HL-60 (cell line): ENCODE data around the gene ANKH.
A peak's percentile ranks its signal among the peaks of the same experiment; 100 is the strongest.

Experiments
- DNase-seq, 2 experiments: peaks; one replicate each; pipeline ENCODE4 v3.0.0-alpha.2; 2010 to 2020; ENCODE audit warnings: low read depth in 1 of 2, low spot score in 1 of 2
- H3K27ac ChIP-seq: fragments of 250-450 bp; sonication (Bioruptor Pico); replicated peaks from 2 replicates; pipeline ENCODE4 v1.5.1; 2020; ENCODE audit warnings: mild to moderate bottlenecking, moderate library complexity
- H3K27me3 ChIP-seq: fragments of 250-450 bp; sonication (Bioruptor Pico); 2 replicates; pipeline ENCODE4 v1.5.1; 2021; ENCODE audit warnings: mild to moderate bottlenecking, moderate library complexity; ENCODE audit not compliant: insufficient read depth, poor library complexity, severe bottlenecking
- H3K4me3 ChIP-seq: replicated peaks from 2 replicates; pipeline ENCODE4 v1.5.1; 2011; ENCODE audit warnings: mild to moderate bottlenecking, control low read depth, low read length; ENCODE audit not compliant: insufficient read depth
- GABPA ChIP-seq: IDR thresholded peaks from 2 replicates; pipeline ENCODE4 v1.6.1; 2012; ENCODE audit warnings: low read depth
- POLR2AphosphoS5 ChIP-seq: IDR thresholded peaks from 2 replicates; pipeline ENCODE4 v1.6.1; 2012; ENCODE audit warnings: low read depth
- SPI1 ChIP-seq: IDR thresholded peaks from 2 replicates; pipeline ENCODE4 v1.6.1; 2012; ENCODE audit warnings: low read depth, mild to moderate bottlenecking, borderline replicate concordance
- TF ChIP-seq, protein P1 (sequence below): IDR thresholded peaks from one replicate; pipeline ENCODE4 v1.5.1; 2011; ENCODE audit warnings: low read length, control low read depth, inconsistent platforms; ENCODE audit not compliant: insufficient read depth
- TF ChIP-seq, protein P2 (sequence below): IDR thresholded peaks from 2 replicates; pipeline ENCODE4 v1.6.1; 2012; ENCODE audit warnings: low read depth; ENCODE audit not compliant: insufficient replicate concordance

ANKH gene

DNA sequence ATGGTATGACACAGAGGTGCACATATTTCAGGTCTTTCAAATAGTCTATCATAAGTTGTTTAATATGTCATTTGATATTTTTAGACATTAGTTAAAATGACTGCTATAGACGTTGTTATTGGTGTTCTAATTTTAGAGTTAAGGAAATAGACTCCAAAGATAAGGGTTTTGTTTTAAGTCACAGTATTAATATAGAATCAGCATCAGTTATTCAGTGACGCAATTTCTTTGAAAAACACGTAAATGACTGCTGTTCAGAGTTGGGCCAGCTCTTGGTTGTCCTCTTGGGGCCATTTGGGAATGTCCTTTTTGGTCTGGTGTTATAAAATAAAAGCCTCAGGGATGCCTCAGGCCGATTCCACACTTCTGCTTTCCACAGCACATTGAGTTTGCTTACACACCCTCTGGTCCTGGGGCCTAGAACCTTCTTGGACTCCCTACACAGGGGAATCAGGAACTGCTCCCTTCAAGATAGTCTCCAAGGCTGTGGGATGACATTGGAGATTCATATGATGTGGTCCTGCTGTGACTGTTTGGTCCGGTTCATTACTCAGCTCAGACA is 192.7 kb downstream of the ANKH start:
- TF ChIP-seq, protein P1, sequence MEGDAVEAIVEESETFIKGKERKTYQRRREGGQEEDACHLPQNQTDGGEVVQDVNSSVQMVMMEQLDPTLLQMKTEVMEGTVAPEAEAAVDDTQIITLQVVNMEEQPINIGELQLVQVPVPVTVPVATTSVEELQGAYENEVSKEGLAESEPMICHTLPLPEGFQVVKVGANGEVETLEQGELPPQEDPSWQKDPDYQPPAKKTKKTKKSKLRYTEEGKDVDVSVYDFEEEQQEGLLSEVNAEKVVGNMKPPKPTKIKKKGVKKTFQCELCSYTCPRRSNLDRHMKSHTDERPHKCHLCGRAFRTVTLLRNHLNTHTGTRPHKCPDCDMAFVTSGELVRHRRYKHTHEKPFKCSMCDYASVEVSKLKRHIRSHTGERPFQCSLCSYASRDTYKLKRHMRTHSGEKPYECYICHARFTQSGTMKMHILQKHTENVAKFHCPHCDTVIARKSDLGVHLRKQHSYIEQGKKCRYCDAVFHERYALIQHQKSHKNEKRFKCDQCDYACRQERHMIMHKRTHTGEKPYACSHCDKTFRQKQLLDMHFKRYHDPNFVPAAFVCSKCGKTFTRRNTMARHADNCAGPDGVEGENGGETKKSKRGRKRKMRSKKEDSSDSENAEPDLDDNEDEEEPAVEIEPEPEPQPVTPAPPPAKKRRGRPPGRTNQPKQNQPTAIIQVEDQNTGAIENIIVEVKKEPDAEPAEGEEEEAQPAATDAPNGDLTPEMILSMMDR = no peak
- TF ChIP-seq POLR2AphosphoS5 (no peak), GABPA (no peak)
- DNase-seq = no peak
- H3K27ac ChIP-seq = no peak overlapping the region
- H3K27me3 ChIP-seq = no peaks in the 10 kb centered on the region
- no peak overlapping the region for H3K4me3 ChIP-seq

DNA sequence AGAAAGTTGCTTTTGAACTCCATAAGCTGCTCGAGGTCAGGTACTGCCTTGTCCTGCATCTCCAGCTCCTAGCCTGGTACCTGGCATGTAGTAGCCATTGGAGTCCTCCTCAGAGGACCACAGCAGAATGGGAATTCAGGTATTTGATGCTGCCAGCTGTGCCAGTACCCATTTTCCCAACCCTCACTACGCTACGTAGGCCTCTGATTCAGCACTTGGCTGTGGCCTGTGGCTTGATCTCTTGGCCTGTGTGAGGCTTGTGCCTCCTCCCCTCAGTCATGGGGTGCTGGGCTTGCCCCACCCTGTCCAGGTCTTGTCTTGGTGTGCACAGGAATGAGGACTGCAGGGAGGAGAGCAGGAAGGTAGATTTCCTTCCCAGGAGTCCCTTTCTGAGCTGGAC is 195.3 kb downstream of the ANKH start:
- peak in 1 of 2 experiments; percentile 76 for DNase-seq
- no peaks in the 10 kb centered on the region for H3K27me3 ChIP-seq
- TF ChIP-seq, protein P1 = no peak
- no peak for TF ChIP-seq SPI1
- peak; percentile 46; the same call in 1 of the 2 replicates for TF ChIP-seq POLR2AphosphoS5
- no peak overlapping the region for H3K4me3 ChIP-seq
- H3K27ac ChIP-seq = no peak overlapping the region; the same call in 1 of the 2 replicates

DNA sequence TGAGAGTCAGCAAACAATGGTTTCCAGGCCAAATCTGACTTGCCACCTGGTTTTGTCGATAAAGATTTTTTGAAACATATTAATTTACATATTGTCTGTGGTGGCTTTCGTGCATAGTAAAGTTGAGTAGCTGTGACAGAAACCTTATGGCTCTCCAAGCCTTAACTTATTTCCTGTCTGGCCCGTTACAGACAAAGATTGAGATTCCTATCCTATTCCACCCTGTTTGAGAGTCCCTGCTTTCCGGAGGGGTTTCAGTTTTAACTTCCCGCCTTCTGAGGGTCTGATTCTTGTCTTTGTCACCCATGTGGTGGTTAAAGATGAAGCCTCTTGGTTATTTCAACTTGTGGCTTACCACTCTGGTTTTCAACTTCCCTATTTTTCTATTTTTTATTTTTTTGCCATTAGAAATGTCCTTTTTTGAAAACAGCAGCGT is 195.7 kb downstream of the ANKH start:
- no peak overlapping the region for H3K4me3 ChIP-seq
- H3K27me3 ChIP-seq = no peaks in the 10 kb centered on the region
- DNase-seq = peak in 1 of 2 experiments; percentile 60
- TF ChIP-seq, protein P2, sequence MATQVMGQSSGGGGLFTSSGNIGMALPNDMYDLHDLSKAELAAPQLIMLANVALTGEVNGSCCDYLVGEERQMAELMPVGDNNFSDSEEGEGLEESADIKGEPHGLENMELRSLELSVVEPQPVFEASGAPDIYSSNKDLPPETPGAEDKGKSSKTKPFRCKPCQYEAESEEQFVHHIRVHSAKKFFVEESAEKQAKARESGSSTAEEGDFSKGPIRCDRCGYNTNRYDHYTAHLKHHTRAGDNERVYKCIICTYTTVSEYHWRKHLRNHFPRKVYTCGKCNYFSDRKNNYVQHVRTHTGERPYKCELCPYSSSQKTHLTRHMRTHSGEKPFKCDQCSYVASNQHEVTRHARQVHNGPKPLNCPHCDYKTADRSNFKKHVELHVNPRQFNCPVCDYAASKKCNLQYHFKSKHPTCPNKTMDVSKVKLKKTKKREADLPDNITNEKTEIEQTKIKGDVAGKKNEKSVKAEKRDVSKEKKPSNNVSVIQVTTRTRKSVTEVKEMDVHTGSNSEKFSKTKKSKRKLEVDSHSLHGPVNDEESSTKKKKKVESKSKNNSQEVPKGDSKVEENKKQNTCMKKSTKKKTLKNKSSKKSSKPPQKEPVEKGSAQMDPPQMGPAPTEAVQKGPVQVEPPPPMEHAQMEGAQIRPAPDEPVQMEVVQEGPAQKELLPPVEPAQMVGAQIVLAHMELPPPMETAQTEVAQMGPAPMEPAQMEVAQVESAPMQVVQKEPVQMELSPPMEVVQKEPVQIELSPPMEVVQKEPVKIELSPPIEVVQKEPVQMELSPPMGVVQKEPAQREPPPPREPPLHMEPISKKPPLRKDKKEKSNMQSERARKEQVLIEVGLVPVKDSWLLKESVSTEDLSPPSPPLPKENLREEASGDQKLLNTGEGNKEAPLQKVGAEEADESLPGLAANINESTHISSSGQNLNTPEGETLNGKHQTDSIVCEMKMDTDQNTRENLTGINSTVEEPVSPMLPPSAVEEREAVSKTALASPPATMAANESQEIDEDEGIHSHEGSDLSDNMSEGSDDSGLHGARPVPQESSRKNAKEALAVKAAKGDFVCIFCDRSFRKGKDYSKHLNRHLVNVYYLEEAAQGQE = no peak
- TF ChIP-seq SPI1 = peak; percentile 59; the same call in 1 of the 2 replicates
- no peak overlapping the region; the same call in 1 of the 2 replicates for H3K27ac ChIP-seq

DNA sequence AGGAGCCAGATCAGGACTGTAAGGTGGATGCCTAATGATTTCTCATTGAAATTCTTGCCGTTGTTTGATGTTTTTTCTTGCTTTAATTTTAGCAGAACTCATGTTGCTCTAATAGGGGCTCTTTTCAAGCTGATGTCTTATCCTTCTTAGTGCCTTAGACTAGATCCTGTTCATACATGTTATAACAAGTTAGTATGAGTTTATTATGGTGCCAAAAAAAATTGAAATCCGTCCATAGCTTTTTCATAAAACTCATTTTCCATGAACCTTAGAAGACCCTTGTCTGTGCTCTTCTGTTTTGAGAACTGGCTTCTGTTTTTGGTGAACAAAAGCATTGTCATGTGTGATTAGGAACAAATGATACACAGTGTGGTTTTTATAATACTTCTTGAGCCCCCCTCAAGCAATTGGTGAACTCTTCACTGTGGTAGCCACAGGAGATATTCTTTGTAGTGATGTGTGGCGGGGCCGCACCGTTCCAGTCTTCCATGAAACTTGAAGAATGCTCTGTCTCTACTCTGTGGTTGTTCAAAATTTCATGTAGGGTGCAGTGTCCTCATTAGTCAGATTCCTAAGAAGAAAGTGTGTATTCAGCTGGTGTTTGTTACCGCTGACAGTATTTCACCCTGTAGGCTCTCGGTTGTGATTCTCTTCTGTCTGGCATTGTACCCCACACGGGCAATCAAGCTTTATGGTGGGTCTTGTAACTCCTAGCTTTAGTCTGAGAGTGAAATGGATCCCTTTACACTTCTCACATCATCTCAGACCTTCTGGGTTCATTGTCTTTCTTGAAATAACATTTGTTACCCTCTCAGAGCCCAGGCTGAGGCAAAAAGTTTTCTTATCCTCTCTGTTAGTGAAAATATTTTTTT is 196.4 kb downstream of the ANKH start:
- Histone ChIP-seq H3K27ac (no peak overlapping the region), H3K27me3 (no peaks in the 10 kb centered on the region), H3K4me3 (no peak overlapping the region)
- TF ChIP-seq POLR2AphosphoS5 = no peak
- no peak for DNase-seq

DNA sequence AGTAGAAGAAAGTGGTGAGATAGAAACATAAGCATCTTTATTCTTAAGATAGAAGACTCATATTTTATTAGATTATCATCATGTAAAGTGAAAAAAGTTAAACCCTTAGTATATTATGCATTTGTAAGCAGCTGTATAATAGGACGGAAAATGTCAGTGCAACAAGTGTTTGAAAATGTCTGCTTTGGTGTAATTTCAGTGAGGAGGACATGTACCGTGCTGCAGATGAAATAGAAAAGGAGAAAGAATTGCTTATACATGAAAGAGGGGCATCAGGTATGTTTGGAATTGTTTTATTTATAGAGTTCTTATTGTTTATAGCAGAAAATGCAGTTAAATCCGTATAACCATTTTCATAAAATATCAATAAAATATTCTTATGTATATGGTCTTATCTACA is 198.1 kb downstream of the ANKH start:
- Histone ChIP-seq H3K27me3 (no peaks in the 10 kb centered on the region), H3K27ac (no peak overlapping the region), H3K4me3 (no peak overlapping the region)
- DNase-seq = no peak
- TF ChIP-seq SPI1 = no peak
- TF ChIP-seq, protein P2 = no peak
- TF ChIP-seq POLR2AphosphoS5 = no peak
- no peak for TF ChIP-seq GABPA
- TF ChIP-seq, protein P1 = no peak
